Ovary (tissue), 3 donors: ENCODE results near the gene CFAP100.

ENCODE experiments used
- EP300 ChIP-seq: sonication (generic); formaldehyde crosslinking; IDR thresholded peaks from one replicate; pipeline ENCODE4 v1.6.1; 2017; ENCODE audit warnings: antibody characterized with exemption
- POLR2A ChIP-seq: fragments of 450-650 bp; IDR thresholded peaks from one replicate; pipeline ENCODE4 v1.6.1; 2017; ENCODE audit warnings: antibody characterized with exemption, mild to moderate bottlenecking, moderate library complexity
- TF ChIP-seq, protein P1 (sequence below), 3 donors: fragments of 450-650 bp in 2 of 3; fragments of 200-600 bp in 1 of 3; IDR thresholded peaks; one replicate each; pipeline versions ENCODE4 v1.5.1 to v1.8.0; 2016 to 2022; ENCODE audit warnings: antibody characterized with exemption in 3 of 3, mild to moderate bottlenecking in 1 of 3
- donor health status: DM: no; HTN: no; CAD: no.

GRCh38 chr3:126351771-126352475 is 42.8 kb upstream of the CFAP100 start:
- TF ChIP-seq, protein P1, sequence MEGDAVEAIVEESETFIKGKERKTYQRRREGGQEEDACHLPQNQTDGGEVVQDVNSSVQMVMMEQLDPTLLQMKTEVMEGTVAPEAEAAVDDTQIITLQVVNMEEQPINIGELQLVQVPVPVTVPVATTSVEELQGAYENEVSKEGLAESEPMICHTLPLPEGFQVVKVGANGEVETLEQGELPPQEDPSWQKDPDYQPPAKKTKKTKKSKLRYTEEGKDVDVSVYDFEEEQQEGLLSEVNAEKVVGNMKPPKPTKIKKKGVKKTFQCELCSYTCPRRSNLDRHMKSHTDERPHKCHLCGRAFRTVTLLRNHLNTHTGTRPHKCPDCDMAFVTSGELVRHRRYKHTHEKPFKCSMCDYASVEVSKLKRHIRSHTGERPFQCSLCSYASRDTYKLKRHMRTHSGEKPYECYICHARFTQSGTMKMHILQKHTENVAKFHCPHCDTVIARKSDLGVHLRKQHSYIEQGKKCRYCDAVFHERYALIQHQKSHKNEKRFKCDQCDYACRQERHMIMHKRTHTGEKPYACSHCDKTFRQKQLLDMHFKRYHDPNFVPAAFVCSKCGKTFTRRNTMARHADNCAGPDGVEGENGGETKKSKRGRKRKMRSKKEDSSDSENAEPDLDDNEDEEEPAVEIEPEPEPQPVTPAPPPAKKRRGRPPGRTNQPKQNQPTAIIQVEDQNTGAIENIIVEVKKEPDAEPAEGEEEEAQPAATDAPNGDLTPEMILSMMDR (IDR thresholded peaks at IDR 0.05) = no peak
- no peak for TF ChIP-seq POLR2A
- TF ChIP-seq EP300 = no peak
